MM.1S (cell line): ENCODE data around the gene ZCCHC24.

Experiments
- DNase-seq: peaks from one replicate; pipeline ENCODE4 v3.0.0-alpha.2; 2015
- H2AFZ ChIP-seq: fragments of 300-600 bp; sonication (generic); 2 replicates; pipeline ENCODE4 v1.6.0; 2016; ENCODE audit warnings: antibody characterized with exemption, low read length
- H3F3A ChIP-seq: fragments of 300-600 bp; sonication (generic); 2 replicates; pipeline ENCODE4 v1.6.1; 2016; ENCODE audit warnings: mild to moderate bottlenecking, antibody characterized with exemption, low read length, moderate library complexity, mixed read lengths; ENCODE audit not compliant: insufficient read depth
- H3K27ac ChIP-seq: fragments of 300-600 bp; sonication (generic); 2 replicates; pipeline ENCODE4 v1.5.1; 2016; ENCODE audit warnings: mild to moderate bottlenecking, low read length
- H3K27me3 ChIP-seq: fragments of 300-600 bp; sonication (generic); replicated peaks from 2 replicates; pipeline ENCODE4 v1.6.0; 2016; ENCODE audit warnings: low read length; ENCODE audit not compliant: insufficient read depth
- H3K36me3 ChIP-seq: fragments of 300-600 bp; sonication (generic); replicated peaks from 2 replicates; pipeline ENCODE4 v1.6.1; 2016; ENCODE audit warnings: mild to moderate bottlenecking, low read length, mixed read lengths; ENCODE audit not compliant: insufficient read depth
- H3K4me1 ChIP-seq: fragments of 300-600 bp; sonication (generic); 2 replicates; pipeline ENCODE4 v1.6.1; 2016; ENCODE audit warnings: low read length, mixed read lengths
- H3K4me2 ChIP-seq: fragments of 300-600 bp; sonication (generic); 2 replicates; pipeline ENCODE4 v1.6.0; 2016; ENCODE audit warnings: low read depth, low read length
- H3K4me3 ChIP-seq: fragments of 300-600 bp; sonication (generic); 2 replicates; pipeline ENCODE4 v1.5.1; 2016; ENCODE audit warnings: low read length, mixed read lengths
- H3K79me2 ChIP-seq: fragments of 300-600 bp; sonication (generic); 2 replicates; pipeline ENCODE4 v1.6.1; 2016; ENCODE audit warnings: mixed run types, low read length, mixed read lengths
- H3K9ac ChIP-seq: fragments of 300-600 bp; sonication (generic); 2 replicates; pipeline ENCODE4 v1.6.1; 2016; ENCODE audit warnings: low read length, mixed read lengths
- H3K9me2 ChIP-seq: fragments of 300-600 bp; sonication (generic); replicated peaks from 2 replicates; pipeline ENCODE4 v1.6.1; 2016; ENCODE audit warnings: mild to moderate bottlenecking, low read length, mixed read lengths; ENCODE audit not compliant: insufficient read depth
- H3K9me3 ChIP-seq: fragments of 300-600 bp; sonication (generic); replicated peaks from 2 replicates; pipeline ENCODE4 v1.6.1; 2016; ENCODE audit warnings: mild to moderate bottlenecking, low read length, mixed read lengths; ENCODE audit not compliant: insufficient read depth
- H4K20me1 ChIP-seq: fragments of 300-600 bp; sonication (generic); 2 replicates; pipeline ENCODE4 v1.6.1; 2016; ENCODE audit warnings: mild to moderate bottlenecking, low read length, moderate library complexity, mixed read lengths; ENCODE audit not compliant: insufficient read depth
- CTCF ChIP-seq: fragments of 300-600 bp; sonication (generic); IDR thresholded peaks from 2 replicates; pipeline ENCODE4 v1.5.1; 2016; ENCODE audit warnings: antibody characterized with exemption, low read length, mixed read lengths
- EZH2 ChIP-seq: fragments of 300-600 bp; sonication (generic); optimal IDR thresholded peaks from 2 replicates; pipeline ENCODE3; 2017; ENCODE audit warnings: low read depth, mild to moderate bottlenecking, antibody characterized with exemption, low read length, mixed read lengths
- EZH2phosphoT487 ChIP-seq: fragments of 300-600 bp; sonication (generic); IDR thresholded peaks from 2 replicates; pipeline ENCODE4 v1.6.1; 2018; ENCODE audit warnings: antibody characterized with exemption, low read length

The ZCCHC24 gene

GRCh38 chr10:79418274-79418673 is 27.1 kb downstream of the ZCCHC24 start:
- Histone ChIP-seq H3K9ac (no peak overlapping the region), H2AFZ (no peak overlapping the region), H3K9me3 (no peaks in the 10 kb centered on the region), H3K4me3 (no peak overlapping the region), H3K27ac (no peak overlapping the region), H4K20me1 (no peaks in the 10 kb centered on the region), H3K4me2 (no peak overlapping the region), H3K36me3 (no peaks in the 10 kb centered on the region), H3K9me2 (no peaks in the 10 kb centered on the region), H3K4me1 (peaks cover 8% of the 10 kb centered on the region), H3F3A (no peaks in the 10 kb centered on the region), H3K79me2 (no peaks in the 10 kb centered on the region), H3K27me3 (no peaks in the 10 kb centered on the region)
- TF ChIP-seq CTCF, result no peak
- DNase-seq, result no peak

- DNase-seq, result no peak
- Histone ChIP-seq H3F3A (no peaks in the 10 kb centered on the region), H4K20me1 (no peaks in the 10 kb centered on the region), H3K9me3 (no peaks in the 10 kb centered on the region), H3K9ac (no peak overlapping the region), H3K36me3 (no peaks in the 10 kb centered on the region), H3K27ac (no peak overlapping the region), H3K79me2 (no peaks in the 10 kb centered on the region), H2AFZ (no peak overlapping the region), H3K27me3 (no peaks in the 10 kb centered on the region), H3K4me2 (no peak overlapping the region), H3K4me1 (peaks cover 13% of the 10 kb centered on the region), H3K9me2 (no peaks in the 10 kb centered on the region), H3K4me3 (no peak overlapping the region)
- TF ChIP-seq EZH2phosphoT487, result no peak
- no peak for TF ChIP-seq EZH2
- TF ChIP-seq CTCF, result no peak
These were observed 27.7 kb downstream of the ZCCHC24 start for GRCh38 chr10:79417731-79418130.

- no peak for DNase-seq
- no peaks in the 10 kb centered on the region for H3K27me3 ChIP-seq
- no peak overlapping the region for H3K4me3 ChIP-seq
- no peaks in the 10 kb centered on the region for H3F3A ChIP-seq
- no peaks in the 10 kb centered on the region for H3K9me3 ChIP-seq
- H3K79me2 ChIP-seq, result no peaks in the 10 kb centered on the region
- H3K4me2 ChIP-seq, result no peak overlapping the region
- no peak overlapping the region for H2AFZ ChIP-seq
- H3K27ac ChIP-seq, result no peak overlapping the region
- no peak for TF ChIP-seq EZH2phosphoT487
- no peak for TF ChIP-seq EZH2
- no peak for TF ChIP-seq CTCF
- no peaks in the 10 kb centered on the region for H4K20me1 ChIP-seq
- H3K4me1 ChIP-seq, result peaks cover 16% of the 10 kb centered on the region
- no peaks in the 10 kb centered on the region for H3K9me2 ChIP-seq
- no peak overlapping the region for H3K9ac ChIP-seq
- H3K36me3 ChIP-seq, result no peaks in the 10 kb centered on the region
These were observed 28.2 kb downstream of the ZCCHC24 start for GRCh38 chr10:79417266-79417665.
